Activated gamma-delta T cell treated with anti-CD3 and anti-CD28 coated beads, Interleukin-2, amount 50 U/mL, for 16 hours (primary cell): ENCODE measurements around the gene RGS6.

ENCODE experiments used
- DNase-seq: peaks from one replicate; pipeline ENCODE4 v3.0.0-alpha.2; 2020; ENCODE audit warnings: low read depth

Gene RGS6

DNA sequence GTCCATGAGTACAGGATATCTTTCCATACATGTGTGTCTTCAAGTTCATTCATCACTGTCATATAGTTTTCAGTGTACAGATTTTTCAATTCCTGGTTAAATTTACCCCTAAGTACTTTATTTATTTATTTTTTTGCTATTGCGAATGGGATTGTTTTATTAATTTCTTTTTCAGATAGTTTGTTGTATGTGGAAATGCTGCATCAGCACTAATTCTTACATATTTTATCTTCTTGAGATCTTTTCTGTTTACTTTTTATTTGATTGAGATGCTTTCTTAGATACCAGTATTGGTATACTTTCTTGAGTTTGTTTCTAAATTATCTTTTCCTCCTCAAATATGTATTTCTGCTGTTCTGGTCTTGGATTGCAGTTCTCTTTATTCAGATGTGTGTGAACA lies 148.9 kb downstream of the RGS6 start:
- DNase-seq, result no peak

DNA sequence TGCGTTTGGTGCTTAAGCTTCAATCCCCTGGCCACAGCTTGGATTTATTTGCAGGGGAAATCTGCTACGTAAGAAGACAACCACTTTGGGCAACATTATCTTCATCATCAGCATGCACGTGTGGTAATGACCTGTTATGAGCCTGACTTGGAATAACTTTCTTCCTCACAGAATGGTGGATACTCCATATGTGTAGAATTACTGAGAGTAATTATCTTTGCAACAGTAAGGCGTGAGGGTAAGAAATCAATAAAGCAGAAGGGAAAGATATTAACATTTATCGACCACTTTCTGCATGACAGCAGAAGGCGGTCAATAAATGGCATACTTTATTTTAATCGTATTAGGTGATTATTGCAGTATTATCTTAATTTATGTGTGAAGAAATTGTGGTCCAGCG lies 152.7 kb downstream of the RGS6 start:
- DNase-seq, result no peak

DNA sequence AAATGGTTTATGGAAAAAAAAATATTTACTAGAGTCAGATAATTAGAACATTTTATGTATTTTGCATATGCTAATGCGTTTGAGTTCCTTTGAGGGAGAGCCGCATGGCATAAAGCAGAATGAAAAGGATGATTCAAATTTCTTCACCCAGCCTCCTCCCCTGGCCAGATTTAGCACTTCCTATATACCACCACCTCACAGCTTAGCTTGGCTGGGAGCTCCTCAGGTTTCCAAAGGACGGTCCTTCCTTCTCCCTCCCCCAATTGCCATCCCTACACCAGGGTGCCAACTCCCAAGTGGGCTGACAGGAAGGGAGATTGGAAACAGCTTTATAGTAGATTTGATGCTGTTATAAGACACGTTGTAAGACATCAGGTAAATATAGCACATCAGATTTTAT lies 157.4 kb downstream of the RGS6 start:
- no peak for DNase-seq

DNA sequence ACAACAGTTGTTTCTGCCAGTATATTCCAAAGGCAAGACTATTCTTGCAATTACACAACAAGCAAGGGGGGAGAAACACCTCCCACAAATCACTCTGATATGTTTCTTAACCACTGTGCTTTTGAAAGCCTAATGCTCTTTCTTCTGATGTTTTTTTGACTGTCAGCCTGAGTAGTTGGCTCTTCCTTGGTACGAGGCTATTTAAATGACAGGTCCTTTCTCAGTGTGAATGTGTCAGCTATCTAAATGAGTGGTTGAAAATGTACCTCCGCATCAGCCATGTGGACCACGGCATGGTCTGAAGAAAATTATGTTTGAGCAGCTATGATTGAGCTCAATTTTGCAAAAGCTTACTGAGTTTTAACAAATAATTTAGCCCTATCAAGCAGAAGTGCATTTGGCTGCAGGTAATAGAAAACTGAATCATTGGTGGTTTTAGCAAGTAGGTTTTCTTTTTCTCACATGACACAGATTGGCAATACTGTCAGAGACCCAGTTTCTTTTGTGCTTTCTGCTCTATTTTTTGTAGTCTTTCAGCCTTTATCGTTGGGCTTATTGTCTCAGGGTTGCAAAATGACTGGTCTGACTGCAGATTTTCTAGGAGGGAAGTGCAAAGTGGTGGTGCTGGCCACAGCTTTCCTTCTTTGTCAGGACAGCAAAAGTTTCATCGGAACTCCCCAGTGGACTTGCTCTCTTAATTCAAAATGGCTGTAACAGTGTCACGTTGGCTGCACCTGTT lies 162.8 kb downstream of the RGS6 start:
- no peak for DNase-seq

DNA sequence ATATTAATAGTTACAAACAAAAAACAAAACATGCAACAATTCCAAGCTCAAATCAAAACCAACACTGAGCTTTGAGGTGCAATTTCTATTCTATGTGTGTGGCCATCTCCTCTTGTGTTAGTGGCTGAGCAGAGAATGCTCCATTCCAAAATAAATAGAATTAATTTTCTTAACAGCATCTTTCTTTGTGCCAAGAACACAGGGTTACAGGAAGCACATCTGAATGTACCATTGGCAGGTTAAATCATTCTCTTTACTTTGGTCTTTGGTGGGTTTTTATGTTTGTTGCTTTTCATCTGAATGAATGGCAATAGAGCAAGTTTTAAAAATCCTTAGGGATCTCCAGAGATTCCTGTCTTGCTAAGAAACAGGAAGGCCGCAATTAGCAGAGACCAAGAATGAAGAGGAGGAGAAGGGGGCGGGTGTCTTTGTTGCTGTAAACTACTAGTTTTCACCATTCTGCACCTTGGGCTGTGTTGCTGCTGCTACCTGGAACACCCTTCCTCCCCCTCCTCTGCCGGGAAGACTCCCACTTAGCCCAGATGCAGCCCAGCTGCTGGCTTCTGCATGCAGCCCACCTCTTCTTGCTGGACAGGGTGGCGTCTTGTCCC lies 165.0 kb downstream of the RGS6 start:
- no peak for DNase-seq

DNA sequence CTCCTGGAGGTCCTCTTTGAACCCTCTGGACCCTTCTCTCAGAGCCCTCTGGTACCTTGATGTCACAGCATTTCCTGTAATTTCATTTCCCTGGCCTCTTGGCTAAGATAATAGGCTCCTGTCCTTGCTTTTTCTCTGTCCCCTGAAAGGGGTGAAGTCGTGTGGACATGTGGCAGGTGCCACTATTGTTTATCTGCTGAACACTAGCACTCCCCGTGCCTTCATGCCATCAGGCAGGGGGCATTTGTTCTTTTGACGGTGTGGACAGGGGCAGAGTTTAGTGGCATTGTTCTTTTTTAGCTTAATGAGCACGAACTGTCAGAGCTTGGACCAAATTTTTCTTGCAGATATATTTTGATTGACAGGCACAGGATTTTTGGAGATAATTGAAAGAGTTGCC lies 166.0 kb downstream of the RGS6 start:
- no peak for DNase-seq

DNA sequence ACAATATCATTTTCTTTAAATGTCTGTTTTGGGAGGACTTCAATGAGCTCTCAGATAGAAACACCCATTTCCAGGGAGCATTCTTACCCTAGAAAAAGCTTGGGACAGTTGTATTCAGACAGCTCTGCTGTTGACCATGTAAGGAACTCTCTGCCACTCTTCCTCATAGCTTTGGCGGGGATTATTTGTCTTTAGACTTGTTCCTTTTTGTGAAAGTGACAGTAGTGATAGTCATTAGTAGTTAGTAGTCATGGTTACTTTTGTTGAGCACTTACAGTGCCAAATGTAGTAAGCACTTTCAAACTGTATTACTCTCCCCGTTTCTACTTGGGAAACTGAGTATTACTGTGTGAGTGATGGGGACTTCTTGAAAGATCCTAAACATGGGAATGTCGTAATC lies 167.3 kb downstream of the RGS6 start:
- no peak for DNase-seq

DNA sequence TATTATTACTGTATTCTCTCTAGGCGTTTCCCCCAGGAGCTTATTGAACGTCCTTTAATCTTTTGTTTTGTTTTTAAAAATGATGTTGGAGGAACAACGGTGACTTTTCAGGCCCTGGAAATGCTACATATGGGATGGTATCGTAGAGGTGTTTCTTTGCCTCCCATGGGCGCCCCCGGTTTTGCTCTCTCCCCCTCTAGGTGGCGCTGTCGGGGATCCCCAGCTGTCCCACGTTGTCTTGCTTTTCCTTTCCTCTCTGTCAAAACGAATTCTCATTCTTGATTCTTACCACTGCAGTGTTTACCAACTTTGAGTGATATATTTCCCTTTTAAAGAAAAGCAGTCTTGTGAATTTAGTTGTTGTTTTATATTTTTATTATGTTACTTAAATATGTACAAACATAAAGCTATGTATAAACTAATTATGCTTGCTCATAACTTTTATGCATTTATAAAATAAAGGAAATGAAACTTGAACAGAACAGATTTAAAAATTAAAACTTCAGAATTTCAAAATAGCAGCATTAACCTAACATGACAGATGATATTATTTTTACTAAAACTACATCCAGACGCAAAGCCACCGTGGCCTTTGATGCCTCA lies 171.9 kb downstream of the RGS6 start:
- no peak for DNase-seq

DNA sequence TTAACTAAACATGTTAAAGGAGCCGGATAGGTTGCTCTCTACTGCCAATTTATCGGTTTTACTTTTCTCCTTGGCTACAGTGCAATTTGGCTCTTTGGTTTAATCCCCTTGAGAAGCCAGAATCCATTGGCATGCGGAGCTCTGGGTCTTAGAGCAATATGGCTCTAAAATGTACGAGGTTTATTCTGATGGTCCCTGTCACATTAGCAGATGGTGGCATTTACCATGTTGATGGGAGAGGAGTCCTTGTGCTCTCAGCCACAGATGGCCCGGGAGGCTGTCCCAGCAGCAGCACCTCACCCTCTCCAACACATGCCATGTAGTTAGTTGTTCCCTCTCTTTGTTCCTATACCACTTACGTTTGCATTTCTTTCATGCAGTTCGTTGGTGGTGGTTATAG lies 179.7 kb downstream of the RGS6 start:
- no peak for DNase-seq

DNA sequence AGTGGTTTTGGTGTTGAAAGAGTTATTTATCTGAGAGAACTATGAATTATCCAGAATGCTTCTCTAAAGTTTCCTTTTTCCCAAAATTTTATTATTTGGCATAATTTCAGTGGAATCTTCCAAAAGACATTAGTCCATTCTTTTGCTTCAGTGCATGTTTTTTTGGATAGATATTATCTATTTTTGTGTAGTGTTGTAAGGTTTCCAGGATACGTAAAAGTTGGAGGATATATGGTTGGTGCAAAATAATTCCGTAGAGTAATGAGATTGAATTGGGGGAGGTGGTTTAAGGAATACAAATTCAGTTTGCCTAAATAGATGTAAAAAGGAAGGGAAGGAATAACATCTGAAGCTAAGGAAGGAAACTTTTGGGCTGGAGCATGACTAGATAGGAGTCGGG lies 186.6 kb downstream of the RGS6 start:
- DNase-seq, result no peak

DNA sequence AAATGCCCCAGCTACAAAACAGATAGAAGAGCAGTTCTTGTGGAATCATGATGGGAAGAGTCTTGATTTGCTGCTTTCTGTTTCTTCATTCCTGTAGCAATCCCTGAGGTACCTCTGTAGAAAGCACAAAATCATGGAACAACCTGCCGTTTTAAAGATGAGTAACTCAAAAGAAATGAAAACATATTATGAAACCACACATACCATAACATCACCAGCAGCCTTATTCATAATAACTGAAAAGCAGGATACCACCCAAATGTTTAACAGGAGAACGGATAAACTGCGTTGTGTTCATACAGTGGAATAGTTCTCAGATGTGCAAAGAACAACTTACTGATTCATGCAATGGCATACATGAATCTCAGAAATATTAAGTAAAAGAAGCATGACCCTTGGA lies 188.1 kb downstream of the RGS6 start:
- no peak for DNase-seq

DNA sequence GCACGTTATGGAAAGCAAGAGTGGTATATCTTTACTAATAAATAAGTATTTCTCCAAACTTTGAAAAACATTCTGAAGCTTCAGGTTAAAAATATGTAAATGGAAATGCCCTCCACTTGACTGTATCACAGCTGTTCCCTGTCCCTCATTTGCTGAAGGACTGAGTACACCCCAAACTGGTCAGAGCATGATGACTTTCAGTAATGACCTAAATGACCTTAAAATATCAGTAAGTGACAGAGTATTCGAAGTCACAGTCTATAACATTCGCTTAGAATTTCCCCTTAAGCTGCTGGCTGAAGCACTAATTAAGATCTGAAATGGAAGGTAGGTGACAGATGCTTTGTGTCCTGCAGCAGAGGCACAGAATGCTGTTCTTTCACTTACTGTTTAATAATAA lies 191.5 kb downstream of the RGS6 start:
- no peak for DNase-seq

DNA sequence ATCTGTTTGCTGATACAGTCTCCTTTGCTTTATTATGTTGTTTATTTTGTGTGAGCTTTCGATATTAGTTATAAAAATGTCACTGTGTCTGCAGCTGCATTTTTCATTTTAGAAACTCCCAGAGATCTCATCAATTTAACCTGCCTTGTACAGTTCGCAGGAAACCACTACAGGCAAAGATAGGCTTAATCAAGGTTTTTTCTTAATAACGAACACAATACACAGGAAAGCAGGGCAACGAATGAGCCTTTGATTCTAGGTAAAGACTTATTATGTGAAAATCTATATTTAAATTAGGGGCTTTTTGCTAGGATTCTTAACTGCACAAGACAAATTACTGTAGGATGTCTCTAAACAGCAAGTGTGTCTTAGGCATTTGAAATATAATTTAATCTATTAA lies 191.9 kb downstream of the RGS6 start:
- DNase-seq, result no peak

DNA sequence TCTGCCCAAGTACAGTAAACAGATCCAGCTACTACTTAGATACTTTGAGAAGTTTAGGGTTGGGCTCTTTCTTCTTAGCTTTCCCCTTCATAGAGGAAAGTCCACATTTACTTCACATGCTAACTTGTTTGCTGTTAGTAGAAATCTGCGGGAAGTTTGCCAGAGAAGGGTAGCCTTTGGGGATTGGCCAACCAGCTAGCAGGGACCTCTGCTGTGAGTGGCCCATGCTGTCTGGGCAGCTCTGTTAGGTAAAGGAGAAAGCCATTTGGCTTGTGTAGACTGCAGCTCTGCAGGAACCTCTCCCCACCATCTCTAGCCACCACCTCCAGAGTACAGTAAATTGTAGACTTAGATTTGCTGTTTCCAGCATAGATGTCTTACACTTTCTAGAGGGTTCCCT lies 193.9 kb downstream of the RGS6 start:
- no peak for DNase-seq

DNA sequence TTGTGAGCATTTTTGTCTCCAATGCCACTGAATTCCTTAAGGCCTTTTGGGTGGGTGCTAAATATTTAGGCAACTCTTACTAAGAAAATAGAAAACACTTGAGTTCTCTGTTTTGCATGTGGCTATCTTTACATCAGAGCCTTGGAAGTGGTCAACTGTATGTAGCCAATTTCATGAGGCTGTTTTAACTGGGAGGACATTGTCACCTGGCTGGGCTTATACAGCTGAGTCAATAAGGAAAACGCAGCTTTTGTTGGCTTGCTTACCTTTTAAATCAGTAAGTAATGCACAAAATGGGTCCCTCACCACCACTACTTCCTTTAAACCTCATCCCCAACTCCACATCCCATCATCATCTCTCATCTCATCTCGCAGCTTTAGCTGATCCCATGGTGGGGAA lies 194.3 kb downstream of the RGS6 start:
- DNase-seq, result no peak

DNA sequence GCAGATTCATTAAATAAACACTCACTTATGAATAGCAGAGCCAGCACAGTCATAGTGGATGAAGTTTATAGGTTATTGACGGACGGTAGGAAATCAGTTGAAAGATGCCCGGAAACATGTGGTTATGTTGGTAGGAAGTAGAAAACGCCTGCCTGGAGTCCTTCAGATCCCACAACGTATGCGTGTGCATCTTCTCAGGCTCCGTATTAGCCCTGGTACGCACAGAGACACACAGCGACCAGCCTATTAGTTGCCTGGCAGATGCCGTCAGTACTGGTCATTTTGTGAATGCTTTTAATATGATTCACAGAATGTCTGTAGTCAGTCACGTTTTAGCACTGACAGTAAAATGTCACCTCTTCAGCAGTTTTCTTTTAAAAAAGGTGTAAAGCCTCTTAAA lies 196.4 kb downstream of the RGS6 start:
- no peak for DNase-seq

DNA sequence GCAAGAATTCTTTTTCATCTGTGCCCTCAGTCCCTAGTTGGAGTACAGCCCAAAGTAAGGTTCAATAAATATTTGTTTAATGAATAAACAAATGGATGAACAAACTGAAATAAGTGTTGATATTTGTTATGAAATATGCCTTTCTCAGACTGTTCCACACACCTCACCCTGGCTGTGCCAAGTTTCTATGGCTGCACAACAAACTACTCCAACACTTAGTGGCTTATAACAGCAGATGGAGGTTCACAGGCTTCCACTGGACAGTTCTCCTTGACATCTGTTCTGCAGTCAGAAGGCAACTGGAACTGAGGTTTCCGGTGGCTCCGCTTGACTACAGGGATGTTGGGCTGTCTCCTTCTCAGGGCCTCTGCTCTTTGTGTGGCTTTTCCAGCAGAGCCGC lies 197.1 kb downstream of the RGS6 start:
- DNase-seq, result no peak

DNA sequence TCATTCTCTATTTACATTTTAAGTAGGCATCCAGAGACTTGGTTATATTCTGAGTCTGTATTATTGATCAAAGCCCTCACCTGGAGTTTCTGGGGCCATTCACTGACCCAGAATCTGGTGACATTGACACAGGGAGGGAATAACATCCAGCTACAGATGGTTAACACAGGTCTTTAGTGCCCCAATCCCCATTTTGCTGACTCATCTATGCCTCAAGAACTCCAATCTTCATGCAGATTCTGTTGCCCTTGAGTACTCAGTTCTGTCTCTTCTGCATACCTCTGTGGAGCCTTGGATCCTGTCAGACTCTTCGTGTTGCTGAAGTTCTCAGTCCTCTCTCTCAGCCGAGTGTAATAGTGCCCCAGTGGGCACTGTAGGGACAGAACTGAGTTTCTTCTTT lies 208.9 kb downstream of the RGS6 start:
- DNase-seq, result no peak

DNA sequence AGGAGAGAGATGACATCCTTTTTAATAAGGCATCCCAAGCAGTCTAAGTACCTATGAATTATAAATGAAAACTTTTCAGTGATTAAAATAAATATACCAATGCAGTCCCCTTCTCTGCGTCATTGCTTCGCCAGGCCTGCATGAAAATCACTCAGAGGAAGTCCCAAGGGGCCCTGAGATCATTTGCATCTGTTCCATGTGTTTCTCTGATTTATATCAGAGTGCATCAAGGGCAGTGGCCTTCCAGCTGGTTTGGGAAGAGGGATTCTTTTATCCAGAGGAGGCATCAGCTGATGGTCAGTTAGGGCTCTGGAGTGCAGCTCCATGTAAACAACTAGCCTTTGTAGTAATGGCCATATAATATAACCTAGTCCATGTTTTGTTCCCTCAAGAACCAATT lies 210.1 kb downstream of the RGS6 start:
- DNase-seq, result no peak

DNA sequence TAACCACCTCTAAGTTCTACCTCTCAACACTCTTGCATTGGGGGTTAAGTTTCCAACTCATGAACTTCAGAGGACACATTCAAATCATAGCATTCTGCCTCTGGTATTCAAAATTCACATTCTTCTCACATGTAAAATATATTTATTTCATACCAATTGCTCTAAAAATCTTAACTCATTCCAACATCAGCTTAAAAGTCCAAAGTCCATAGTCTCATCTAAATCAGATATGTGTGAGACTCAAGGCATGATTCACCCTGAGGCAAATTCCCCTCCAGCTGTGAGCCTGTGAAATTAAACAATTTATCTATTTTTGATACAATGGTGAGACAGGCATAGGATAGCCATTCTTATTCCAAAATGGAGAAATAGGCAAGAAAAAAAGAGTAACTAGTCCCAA lies 214.0 kb downstream of the RGS6 start:
- no peak for DNase-seq

DNA sequence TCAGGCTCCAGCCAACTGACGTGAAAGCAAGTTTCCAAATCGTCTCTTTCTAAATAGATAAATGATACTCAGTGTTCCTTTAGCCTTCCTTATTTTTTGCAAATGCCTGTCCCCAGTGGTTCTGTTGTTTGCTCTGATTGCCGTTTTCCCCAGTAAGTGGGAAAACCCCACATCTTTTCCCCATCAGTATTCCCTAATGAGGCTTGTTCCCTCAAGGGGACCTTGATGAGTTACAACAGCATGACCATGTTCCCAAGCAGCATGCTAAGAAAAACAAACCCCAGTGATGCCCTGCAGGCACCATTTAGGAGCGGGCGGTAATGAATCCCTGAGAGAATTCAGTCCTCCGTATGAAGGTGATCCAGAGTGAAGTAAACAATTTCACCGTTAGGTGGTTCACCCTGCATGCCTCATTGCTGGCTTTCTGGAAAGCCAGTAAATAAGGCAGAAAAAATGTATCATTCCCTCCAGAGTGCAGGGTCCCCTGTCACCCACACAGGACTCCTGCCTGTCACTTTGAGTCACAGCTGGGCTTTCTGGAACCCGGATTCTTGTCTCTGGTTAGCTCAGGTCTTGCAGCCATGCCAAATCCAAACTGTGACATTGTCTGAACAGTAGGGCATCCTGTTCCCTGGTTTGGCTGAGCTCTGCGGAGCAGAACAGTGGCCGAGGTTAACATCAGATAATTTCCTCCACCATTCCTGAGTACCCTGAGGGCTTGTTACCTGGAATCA lies 222.6 kb downstream of the RGS6 start:
- DNase-seq, result no peak

DNA sequence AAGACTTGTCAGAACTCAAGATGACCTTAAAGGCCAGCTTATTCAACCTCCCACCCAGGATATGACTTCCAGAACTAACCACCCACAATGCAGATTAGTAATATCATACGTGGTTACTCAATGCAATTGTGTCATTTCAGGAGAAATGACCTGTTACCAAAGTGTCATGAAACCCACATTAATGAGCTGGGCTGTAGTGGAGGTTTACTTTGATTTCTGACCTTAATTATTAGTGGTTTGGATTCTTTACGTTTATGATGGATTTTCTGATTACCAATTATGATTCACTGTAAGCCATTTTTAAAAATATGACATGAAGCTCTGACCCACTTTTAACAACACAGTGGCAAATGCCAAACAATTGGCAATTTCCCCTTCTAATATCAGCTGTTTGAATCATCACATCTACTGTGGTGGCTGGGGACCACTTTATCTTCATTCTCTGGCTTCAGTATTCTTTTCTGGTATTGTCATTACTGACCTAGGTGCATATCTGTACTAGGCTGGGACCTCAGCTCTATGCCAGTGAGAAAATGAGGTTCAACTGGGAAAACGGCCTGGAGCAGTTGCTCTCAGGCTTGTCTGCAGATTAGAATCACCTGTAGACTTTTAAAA lies 223.3 kb downstream of the RGS6 start:
- DNase-seq, result no peak
